GM21737 (cell line): ENCODE measurements around the gene GALNT9.

ENCODE experiments used
- ATAC-seq: cut with Tn5 transposase; IDR thresholded peaks from one replicate; pipeline ENCODE4 v1.9.1; 2021; ENCODE audit warnings: mild to moderate bottlenecking, moderate library complexity; ENCODE audit not compliant: unreplicated experiment

GALNT9 gene

GRCh38 chr12:132344601-132345000, 15.2 kb upstream of the GALNT9 start:
- ATAC-seq, result no peak

GRCh38 chr12:132344181-132344580, 14.8 kb upstream of the GALNT9 start:
- no peak for ATAC-seq

- no peak for ATAC-seq
Measured at GRCh38 chr12:132343294-132344004, 14.1 kb upstream of the GALNT9 start.

GRCh38 chr12:132342251-132343227, 13.2 kb upstream of the GALNT9 start:
- no peak for ATAC-seq

- no peak for ATAC-seq
Measured at GRCh38 chr12:132341318-132342050, 12.1 kb upstream of the GALNT9 start.

GRCh38 chr12:132340266-132341035, 11.1 kb upstream of the GALNT9 start:
- no peak for ATAC-seq

GRCh38 chr12:132339856-132340255, 10.5 kb upstream of the GALNT9 start:
- no peak for ATAC-seq

GRCh38 chr12:132338781-132339180, 9.4 kb upstream of the GALNT9 start:
- ATAC-seq, result no peak

- no peak for ATAC-seq
Measured at GRCh38 chr12:132338311-132338710, 8.9 kb upstream of the GALNT9 start.

GRCh38 chr12:132337557-132337956, 8.2 kb upstream of the GALNT9 start:
- ATAC-seq, result no peak

GRCh38 chr12:132336451-132337413, 7.3 kb upstream of the GALNT9 start:
- no peak for ATAC-seq

- no peak for ATAC-seq
Measured at GRCh38 chr12:132335179-132335756, 5.9 kb upstream of the GALNT9 start.

GRCh38 chr12:132333766-132334165, 4.4 kb upstream of the GALNT9 start:
- ATAC-seq, result no peak

- no peak for ATAC-seq
Measured at GRCh38 chr12:132333273-132333672, 3.9 kb upstream of the GALNT9 start.

GRCh38 chr12:132330549-132330881, 1.1 kb upstream of the GALNT9 start:
- ATAC-seq, result no peak

- no peak for ATAC-seq
Measured at GRCh38 chr12:132329720-132330548, 545 bp upstream of the GALNT9 start.

GRCh38 chr12:132328282-132329029, 933 bp downstream of the GALNT9 start:
- no peak for ATAC-seq
